GM23248 (cell line): Measurements from ENCODE around the gene AASDHPPT.

Source experiments
- EZH2 ChIP-seq: fragments of 200-600 bp; sonication (generic); IDR thresholded peaks from 2 replicates; pipeline ENCODE4 v1.6.1; 2018; ENCODE audit warnings: antibody characterized with exemption, mild to moderate bottlenecking; ENCODE audit not compliant: insufficient read depth, poor library complexity, severe bottlenecking
- EZH2phosphoT487 ChIP-seq: fragments of 200-600 bp; sonication (generic); IDR thresholded peaks from 2 replicates; pipeline ENCODE4 v1.6.1; 2018; ENCODE audit warnings: antibody characterized with exemption, moderate library complexity, mild to moderate bottlenecking, low read depth; ENCODE audit not compliant: insufficient read depth

GRCh38 chr11:106061249-106061784 lies 16.1 kb upstream of the AASDHPPT start:
- no peak for TF ChIP-seq EZH2
- no peak for TF ChIP-seq EZH2phosphoT487
